ENCODE measurements around the gene C17orf107.

C17orf107 gene

DNA sequence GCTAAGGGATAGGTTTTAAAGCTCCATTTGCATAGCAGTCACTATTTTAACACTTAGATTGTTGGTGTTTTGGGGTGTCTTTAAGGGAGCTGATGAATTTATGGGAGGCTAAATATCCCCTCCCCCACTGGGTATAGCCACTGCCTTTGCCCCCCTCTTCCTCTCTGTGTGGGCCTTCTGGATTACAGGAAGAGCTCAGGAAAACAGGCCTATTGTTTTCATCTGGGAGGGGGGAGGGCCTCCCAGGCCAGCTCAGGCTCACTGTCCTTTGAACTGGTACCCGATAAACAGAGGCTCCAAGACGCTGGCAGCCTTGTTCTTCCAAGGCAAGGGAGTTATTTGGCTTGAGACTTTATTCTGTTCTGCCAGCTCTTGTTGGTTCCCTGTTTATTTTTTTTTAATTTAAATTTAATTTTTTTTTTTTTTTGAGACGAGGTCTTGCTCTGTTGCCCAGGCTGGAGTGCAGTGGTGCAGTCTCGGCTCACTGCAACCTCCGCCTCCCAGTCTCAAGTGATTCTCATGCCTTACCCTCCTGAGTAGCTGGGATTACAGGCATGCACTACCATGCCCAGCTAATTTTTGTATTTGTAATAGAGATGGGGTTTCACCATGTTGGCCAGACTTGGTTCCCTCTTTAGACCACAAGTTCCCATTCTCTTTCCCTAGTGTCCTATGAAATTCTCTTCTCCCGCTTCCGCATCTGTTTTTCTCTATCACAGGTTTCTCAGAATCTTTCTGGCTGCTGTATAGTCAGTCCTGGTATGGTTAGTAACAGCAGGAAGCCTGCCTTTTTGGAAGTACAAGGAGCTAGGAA lies 41.1 kb upstream of the C17orf107 start:
- no peak overlapping the region for H3K27ac ChIP-seq (ENCODE audit: low read length)
- no peaks in the 10 kb centered on the region for H3K9me3 ChIP-seq (ENCODE audit: insufficient read depth, low read length)
- H4K20me1 ChIP-seq (ENCODE audit: insufficient read depth, low read length), result no peaks in the 10 kb centered on the region
- H3K4me3 ChIP-seq (ENCODE audit: low read length), result no peak overlapping the region
- no peak overlapping the region for H2AFZ ChIP-seq (ENCODE audit: low read depth, low read length)
- TF ChIP-seq EZH2phosphoT487 (IDR thresholded peaks at IDR 0.05; ENCODE audit: low read depth), result no peak
- H3K79me2 ChIP-seq (ENCODE audit: low read length), result no peaks in the 10 kb centered on the region
- no peak overlapping the region for H3K4me2 ChIP-seq (ENCODE audit: low read length)
- no peaks in the 10 kb centered on the region for H3K27me3 ChIP-seq (ENCODE audit: low read depth, low read length)
- no peaks in the 10 kb centered on the region for H3K36me3 ChIP-seq (replicated peaks; ENCODE audit: low read depth, low read length)
- H3K9ac ChIP-seq (ENCODE audit: low read length), result no peak overlapping the region
- peaks cover 2% of the 10 kb centered on the region; the same call in 1 of the 2 replicates for H3K4me1 ChIP-seq (ENCODE audit: low read length)

DNA sequence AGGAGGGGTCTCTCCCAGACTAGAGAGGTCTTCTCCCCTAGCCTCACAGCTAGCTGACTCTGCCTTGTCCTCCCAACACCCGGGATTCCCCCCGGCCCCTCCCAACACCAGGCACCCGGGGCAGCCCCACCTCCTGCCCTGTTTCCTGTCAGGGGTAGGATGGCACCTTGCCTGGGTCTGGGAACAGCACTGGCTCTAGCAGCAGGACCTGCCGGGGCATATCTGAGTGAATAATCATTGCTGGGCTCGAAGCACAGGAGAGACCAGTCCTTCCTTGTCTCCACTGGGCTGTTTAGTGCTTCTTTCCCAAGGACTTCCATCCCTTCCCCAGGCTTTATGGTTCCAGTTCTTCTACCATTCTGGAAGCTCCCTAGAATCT lies 40.5 kb upstream of the C17orf107 start:
- Histone ChIP-seq H2AFZ (ENCODE audit: low read depth, low read length) (no peak overlapping the region), H3K9ac (ENCODE audit: low read length) (no peak overlapping the region), H4K20me1 (ENCODE audit: insufficient read depth, low read length) (no peaks in the 10 kb centered on the region), H3K36me3 (replicated peaks; ENCODE audit: low read depth, low read length) (no peaks in the 10 kb centered on the region), H3K27me3 (ENCODE audit: low read depth, low read length) (no peaks in the 10 kb centered on the region), H3K4me2 (ENCODE audit: low read length) (no peak overlapping the region), H3K9me3 (ENCODE audit: insufficient read depth, low read length) (no peaks in the 10 kb centered on the region), H3K4me3 (ENCODE audit: low read length) (no peak overlapping the region), H3K27ac (ENCODE audit: low read length) (no peak overlapping the region), H3K4me1 (ENCODE audit: low read length) (peaks cover 2% of the 10 kb centered on the region; the same call in 1 of the 2 replicates), H3K79me2 (ENCODE audit: low read length) (no peaks in the 10 kb centered on the region)
- TF ChIP-seq, protein P1, sequence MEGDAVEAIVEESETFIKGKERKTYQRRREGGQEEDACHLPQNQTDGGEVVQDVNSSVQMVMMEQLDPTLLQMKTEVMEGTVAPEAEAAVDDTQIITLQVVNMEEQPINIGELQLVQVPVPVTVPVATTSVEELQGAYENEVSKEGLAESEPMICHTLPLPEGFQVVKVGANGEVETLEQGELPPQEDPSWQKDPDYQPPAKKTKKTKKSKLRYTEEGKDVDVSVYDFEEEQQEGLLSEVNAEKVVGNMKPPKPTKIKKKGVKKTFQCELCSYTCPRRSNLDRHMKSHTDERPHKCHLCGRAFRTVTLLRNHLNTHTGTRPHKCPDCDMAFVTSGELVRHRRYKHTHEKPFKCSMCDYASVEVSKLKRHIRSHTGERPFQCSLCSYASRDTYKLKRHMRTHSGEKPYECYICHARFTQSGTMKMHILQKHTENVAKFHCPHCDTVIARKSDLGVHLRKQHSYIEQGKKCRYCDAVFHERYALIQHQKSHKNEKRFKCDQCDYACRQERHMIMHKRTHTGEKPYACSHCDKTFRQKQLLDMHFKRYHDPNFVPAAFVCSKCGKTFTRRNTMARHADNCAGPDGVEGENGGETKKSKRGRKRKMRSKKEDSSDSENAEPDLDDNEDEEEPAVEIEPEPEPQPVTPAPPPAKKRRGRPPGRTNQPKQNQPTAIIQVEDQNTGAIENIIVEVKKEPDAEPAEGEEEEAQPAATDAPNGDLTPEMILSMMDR (IDR thresholded peaks at IDR 0.05; ENCODE audit: low read depth, low read length), result no peak
- no peak for TF ChIP-seq EZH2phosphoT487 (IDR thresholded peaks at IDR 0.05; ENCODE audit: low read depth)

DNA sequence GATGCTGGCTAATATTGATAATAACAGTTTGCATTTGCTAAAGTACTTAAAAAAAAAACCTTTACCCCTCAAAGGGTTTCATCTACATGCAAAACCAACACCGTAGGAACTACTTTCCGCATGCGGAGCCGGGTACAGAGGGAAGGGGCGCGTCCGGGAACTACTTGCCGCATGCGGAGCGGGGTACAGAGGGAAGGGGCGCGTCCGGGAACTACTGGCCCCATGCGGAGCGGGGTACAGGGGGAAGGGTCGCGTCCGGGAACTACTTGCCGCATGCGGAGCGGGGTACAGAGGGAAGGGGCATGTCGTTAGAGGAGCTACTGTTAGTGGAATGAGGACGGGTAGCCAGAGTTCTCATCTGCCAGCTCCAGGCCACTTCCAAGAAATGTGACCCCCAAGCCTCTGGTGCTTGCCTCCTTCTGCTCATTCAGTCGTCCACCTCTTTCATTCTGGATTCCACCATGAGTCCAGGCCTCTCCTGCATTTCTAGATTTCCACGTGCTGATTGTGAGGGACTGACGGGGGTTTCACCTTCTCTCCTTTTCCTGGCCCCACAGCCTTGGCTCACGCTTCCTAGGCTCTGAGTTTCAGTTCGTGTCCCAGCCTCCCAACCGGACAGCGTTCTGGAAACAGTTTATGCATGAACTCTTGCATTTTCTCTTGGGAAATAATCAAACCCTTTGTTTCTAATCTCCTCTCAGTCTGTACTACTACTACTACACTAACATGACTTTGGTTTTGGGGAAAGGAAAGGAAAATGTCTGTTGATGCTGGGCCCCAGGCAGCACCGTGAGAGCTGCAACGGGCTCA lies 39.3 kb upstream of the C17orf107 start:
- Histone ChIP-seq H3K27me3 (ENCODE audit: low read depth, low read length) (no peaks in the 10 kb centered on the region), H3K4me3 (ENCODE audit: low read length) (no peak overlapping the region), H3K4me2 (ENCODE audit: low read length) (no peak overlapping the region), H3K36me3 (replicated peaks; ENCODE audit: low read depth, low read length) (no peaks in the 10 kb centered on the region), H3K79me2 (ENCODE audit: low read length) (no peaks in the 10 kb centered on the region), H3K27ac (ENCODE audit: low read length) (no peak overlapping the region), H3K4me1 (ENCODE audit: low read length) (peaks cover 2% of the 10 kb centered on the region; the same call in 1 of the 2 replicates), H3K9me3 (ENCODE audit: insufficient read depth, low read length) (no peaks in the 10 kb centered on the region), H4K20me1 (ENCODE audit: insufficient read depth, low read length) (no peaks in the 10 kb centered on the region), H3K9ac (ENCODE audit: low read length) (no peak overlapping the region), H2AFZ (ENCODE audit: low read depth, low read length) (no peak overlapping the region)
- TF ChIP-seq EZH2phosphoT487 (IDR thresholded peaks at IDR 0.05; ENCODE audit: low read depth), result no peak

DNA sequence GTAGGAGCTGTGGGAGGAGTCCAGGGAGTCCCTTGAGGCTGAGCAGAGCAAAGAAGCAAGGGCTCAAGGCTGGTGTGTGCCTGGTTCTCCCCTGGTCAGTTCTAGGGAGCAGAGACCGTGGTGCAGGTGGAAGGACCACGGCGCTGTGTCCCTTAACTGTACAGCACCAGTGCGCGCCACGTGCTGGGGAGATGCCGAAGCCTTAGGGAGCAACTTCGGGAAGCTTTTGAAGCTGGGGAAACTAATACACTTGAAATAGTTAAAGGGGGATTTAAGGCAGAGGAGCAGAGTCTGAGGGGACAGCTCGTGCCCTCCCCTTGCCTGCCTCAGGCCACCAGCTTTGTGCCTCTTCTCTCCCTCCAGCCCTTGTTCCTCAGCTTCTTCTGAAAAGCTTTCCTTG lies 38.7 kb upstream of the C17orf107 start:
- H3K36me3 ChIP-seq (replicated peaks; ENCODE audit: low read depth, low read length), result no peaks in the 10 kb centered on the region
- H3K9ac ChIP-seq (ENCODE audit: low read length), result no peak overlapping the region
- no peaks in the 10 kb centered on the region for H4K20me1 ChIP-seq (ENCODE audit: insufficient read depth, low read length)
- H3K9me3 ChIP-seq (ENCODE audit: insufficient read depth, low read length), result no peaks in the 10 kb centered on the region
- TF ChIP-seq EZH2phosphoT487 (IDR thresholded peaks at IDR 0.05; ENCODE audit: low read depth), result no peak
- H3K27me3 ChIP-seq (ENCODE audit: low read depth, low read length), result no peaks in the 10 kb centered on the region
- H3K4me3 ChIP-seq (ENCODE audit: low read length), result no peak overlapping the region
- no peaks in the 10 kb centered on the region for H3K79me2 ChIP-seq (ENCODE audit: low read length)
- H3K4me2 ChIP-seq (ENCODE audit: low read length), result no peak overlapping the region
- no peak overlapping the region for H2AFZ ChIP-seq (ENCODE audit: low read depth, low read length)
- no peak overlapping the region for H3K27ac ChIP-seq (ENCODE audit: low read length)
- peaks cover 2% of the 10 kb centered on the region; the same call in 1 of the 2 replicates for H3K4me1 ChIP-seq (ENCODE audit: low read length)

DNA sequence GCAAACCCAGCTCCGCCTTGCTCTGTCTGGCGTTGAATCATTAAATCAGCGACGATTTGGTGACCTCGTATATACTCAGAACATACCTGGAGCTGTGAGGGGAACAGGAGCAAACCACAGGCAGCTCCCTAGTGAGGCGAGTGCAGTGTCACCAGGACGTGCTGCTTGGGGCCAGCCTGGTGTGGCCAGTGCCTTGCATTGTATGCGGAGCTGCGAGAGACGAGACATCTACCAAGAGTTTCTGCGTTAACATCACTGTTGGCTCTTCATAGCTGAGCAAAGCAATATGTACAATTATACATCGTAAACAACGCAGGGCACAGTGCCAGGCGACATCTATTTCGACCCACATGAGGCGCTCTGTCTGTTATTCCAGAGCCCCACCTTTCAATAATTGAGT lies 38.3 kb upstream of the C17orf107 start:
- TF ChIP-seq, protein P1 (IDR thresholded peaks at IDR 0.05; ENCODE audit: low read depth, low read length), result no peak
- TF ChIP-seq EZH2phosphoT487 (IDR thresholded peaks at IDR 0.05; ENCODE audit: low read depth), result no peak
- Histone ChIP-seq H2AFZ (ENCODE audit: low read depth, low read length) (no peak overlapping the region), H3K4me3 (ENCODE audit: low read length) (no peak overlapping the region), H3K27ac (ENCODE audit: low read length) (no peak overlapping the region), H3K36me3 (replicated peaks; ENCODE audit: low read depth, low read length) (no peaks in the 10 kb centered on the region), H3K27me3 (ENCODE audit: low read depth, low read length) (no peaks in the 10 kb centered on the region), H3K4me1 (ENCODE audit: low read length) (peaks cover 2% of the 10 kb centered on the region; the same call in 1 of the 2 replicates), H3K9ac (ENCODE audit: low read length) (no peak overlapping the region), H3K9me3 (ENCODE audit: insufficient read depth, low read length) (no peaks in the 10 kb centered on the region), H3K4me2 (ENCODE audit: low read length) (no peak overlapping the region), H3K79me2 (ENCODE audit: low read length) (no peaks in the 10 kb centered on the region), H4K20me1 (ENCODE audit: insufficient read depth, low read length) (no peaks in the 10 kb centered on the region)
